ENCODE data around the gene KDM8. TPM values are rescaled to one million over a fixed set of nuclear protein-coding genes. Genes with fewer than 3 reads are reported as not detected.

Gene KDM8
- total and polyA plus RNA-seq, 9 of the 15 experiments (the other 6 are each of a cell fraction or from before 2014, with no cell fraction given): 0.61 to 9.1 (median 5.4) TPM

- no peak for TF ChIP-seq BRF2 (IDR thresholded peaks at IDR 0.05; ENCODE audit: borderline replicate concordance, insufficient read depth, insufficient read length)
- TF ChIP-seq MCM7 (IDR thresholded peaks at IDR 0.05): no peak
- no peak for TF ChIP-seq ZBTB17 (CRISPR knock-in tag; IDR thresholded peaks at IDR 0.05)
- no peak for TF ChIP-seq ATF2 (CRISPR knock-in tag; IDR thresholded peaks at IDR 0.05)
- TF ChIP-seq BDP1 (IDR thresholded peaks at IDR 0.05; ENCODE audit: insufficient read depth, insufficient read length): no peak
- TF ChIP-seq ZBTB43 (CRISPR knock-in tag; IDR thresholded peaks at IDR 0.05): no peak; the same call in 1 of the 2 replicates
- peak; percentile 74 to 78 for TF ChIP-seq NRF1 (conservative IDR thresholded peaks at IDR 0.05 in 1 of 2, IDR thresholded peaks at IDR 0.05 in 1 of 2)
- no peak for TF ChIP-seq ZNF436 (CRISPR knock-in tag; IDR thresholded peaks at IDR 0.05)
- no peak for TF ChIP-seq FOXO4 (CRISPR knock-in tag; IDR thresholded peaks at IDR 0.05)
- no peak for TF ChIP-seq RREB1 (CRISPR knock-in tag; IDR thresholded peaks at IDR 0.05)
- peak; percentile 63 for TF ChIP-seq DIDO1 (tag; IDR thresholded peaks at IDR 0.05; ENCODE audit: low read depth)
- TF ChIP-seq RHOXF2B (CRISPR knock-in tag; conservative IDR thresholded peaks at IDR 0.05): no peak
- TF ChIP-seq ARID1B (IDR thresholded peaks at IDR 0.05): peak; percentile 24; the same call in 1 of the 2 replicates
- no peak for TF ChIP-seq ZNF41 (CRISPR knock-in tag; conservative IDR thresholded peaks at IDR 0.05)
These were observed 65.3 kb downstream of the KDM8 start, which contains the start of gene NSMCE1 (continued) for GRCh38 chr16:27268376-27269299.

Measured in K562 (cell line).